Epithelial cell of esophagus (primary cell): ENCODE data around the gene PEX16.

Source experiments
- DNase-seq: peaks from one replicate; pipeline ENCODE4 v3.0.0; 2010; ENCODE audit warnings: low read depth
- H3K4me3 ChIP-seq: 2 replicates; pipeline ENCODE4 v1.5.1; 2011; ENCODE audit warnings: mild to moderate bottlenecking, low read length, control low read depth
- CTCF ChIP-seq: IDR thresholded peaks from 2 replicates; pipeline ENCODE4 v1.5.1; 2011; ENCODE audit warnings: low read depth, mild to moderate bottlenecking, low read length, control low read depth, inconsistent platforms; ENCODE audit not compliant: insufficient read depth; ENCODE audit errors: missing control alignments

PEX16 gene

GRCh38 chr11:45915446-45915845 lies 2.2 kb downstream of the PEX16 start:
- H3K4me3 ChIP-seq = no peak overlapping the region
- TF ChIP-seq CTCF = no peak
- no peak for DNase-seq

- TF ChIP-seq CTCF = no peak
- DNase-seq = no peak
- no peak overlapping the region for H3K4me3 ChIP-seq
Measured at GRCh38 chr11:45913942-45914635, 3.6 kb downstream of the PEX16 start.

- no peak overlapping the region for H3K4me3 ChIP-seq
- no peak for TF ChIP-seq CTCF
- DNase-seq = no peak
Measured at GRCh38 chr11:45913514-45913913, 4.2 kb downstream of the PEX16 start.

GRCh38 chr11:45910623-45911022 lies 7.1 kb downstream of the PEX16 start:
- DNase-seq = no peak
- H3K4me3 ChIP-seq = no peak overlapping the region
- no peak for TF ChIP-seq CTCF

GRCh38 chr11:45909594-45910475 lies 7.8 kb downstream of the PEX16 start:
- no peak for TF ChIP-seq CTCF
- DNase-seq = no peak
- no peak overlapping the region for H3K4me3 ChIP-seq

GRCh38 chr11:45907911-45908370 lies 9.7 kb downstream of the PEX16 start:
- H3K4me3 ChIP-seq = no peak overlapping the region
- no peak for TF ChIP-seq CTCF
- no peak for DNase-seq
